Activated T-cell treated with anti-CD3 and anti-CD28 coated beads, Interleukin-2, amount 50 U/mL, for 4 hours (primary cell): Measurements from ENCODE around the gene BRAT1. TPM values are rescaled to one million over a fixed set of nuclear protein-coding genes. Genes with fewer than 3 reads are reported as not detected.

ENCODE experiments used
- ATAC-seq, 2 donors: fragments of 200-7000 bp; cut with Tn5 transposase; one replicate each; pipeline ENCODE4 v1.10.0; 2021
- DNase-seq: peaks from one replicate; pipeline ENCODE4 v3.0.0-alpha.2; 2020
- H3K27me3 Mint-ChIP-seq: one replicate; pipeline ENCODE4 v1.8.0; 2021; ENCODE audit warnings: low read depth, mixed read lengths
- H3K36me3 Mint-ChIP-seq: one replicate; pipeline ENCODE4 v1.8.0; 2022; ENCODE audit warnings: mixed read lengths; ENCODE audit not compliant: insufficient read depth
- H3K4me1 Mint-ChIP-seq: one replicate; pipeline ENCODE4 v1.8.0; 2021; ENCODE audit warnings: low read depth, mixed read lengths
- H3K4me3 Mint-ChIP-seq: one replicate; pipeline ENCODE4 v1.8.0; 2021; ENCODE audit warnings: mild to moderate bottlenecking, moderate library complexity, mixed read lengths
- H3K9me3 Mint-ChIP-seq: one replicate; pipeline ENCODE4 v1.8.0; 2021; ENCODE audit warnings: mixed read lengths
- total RNA-seq, 3 donors: library from RNA; stranded (reverse); gene quantifications; one replicate each; pipeline ENCODE4 v1.2.1, GENCODE V29; 2021

The BRAT1 gene
- total RNA-seq, 3 donors from 2014 or later: 40.7 to 55.0 (median 42.6) TPM

GRCh38 chr7:2501947-2502646 lies 53.2 kb downstream of the BRAT1 start:
- Mint-ChIP-seq H3K36me3 (no peaks in the 10 kb centered on the region), H3K9me3 (no peaks in the 10 kb centered on the region), H3K4me1 (no peaks in the 10 kb centered on the region), H3K4me3 (no peak overlapping the region), H3K27me3 (no peaks in the 10 kb centered on the region)
- ATAC-seq (no peak), DNase-seq (no peak)

DNA sequence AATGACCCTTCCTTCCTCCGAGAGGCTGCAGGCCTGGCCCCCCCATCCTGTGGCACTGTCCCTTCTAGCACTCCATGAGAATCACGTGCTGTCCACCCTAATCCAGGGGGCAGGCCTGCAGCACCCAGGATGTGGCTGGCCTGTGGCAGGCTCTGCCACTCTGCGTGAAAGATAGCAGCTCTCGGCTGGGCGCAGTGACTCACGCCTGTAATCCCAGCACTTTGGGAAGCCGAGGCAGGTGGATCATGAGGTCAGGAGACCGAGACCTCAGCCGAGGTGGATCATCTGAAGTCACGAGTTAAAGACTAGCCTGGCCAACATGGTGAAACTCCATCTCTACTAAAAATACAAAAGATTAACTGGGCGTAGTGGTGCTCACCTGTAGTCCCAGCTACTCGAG lies 54.6 kb downstream of the BRAT1 start:
- Mint-ChIP-seq H3K9me3 (no peaks in the 10 kb centered on the region), H3K27me3 (peaks cover 10% of the 10 kb centered on the region), H3K4me1 (no peaks in the 10 kb centered on the region), H3K36me3 (no peaks in the 10 kb centered on the region), H3K4me3 (no peak overlapping the region)
- ATAC-seq (no peak), DNase-seq (no peak)

DNA sequence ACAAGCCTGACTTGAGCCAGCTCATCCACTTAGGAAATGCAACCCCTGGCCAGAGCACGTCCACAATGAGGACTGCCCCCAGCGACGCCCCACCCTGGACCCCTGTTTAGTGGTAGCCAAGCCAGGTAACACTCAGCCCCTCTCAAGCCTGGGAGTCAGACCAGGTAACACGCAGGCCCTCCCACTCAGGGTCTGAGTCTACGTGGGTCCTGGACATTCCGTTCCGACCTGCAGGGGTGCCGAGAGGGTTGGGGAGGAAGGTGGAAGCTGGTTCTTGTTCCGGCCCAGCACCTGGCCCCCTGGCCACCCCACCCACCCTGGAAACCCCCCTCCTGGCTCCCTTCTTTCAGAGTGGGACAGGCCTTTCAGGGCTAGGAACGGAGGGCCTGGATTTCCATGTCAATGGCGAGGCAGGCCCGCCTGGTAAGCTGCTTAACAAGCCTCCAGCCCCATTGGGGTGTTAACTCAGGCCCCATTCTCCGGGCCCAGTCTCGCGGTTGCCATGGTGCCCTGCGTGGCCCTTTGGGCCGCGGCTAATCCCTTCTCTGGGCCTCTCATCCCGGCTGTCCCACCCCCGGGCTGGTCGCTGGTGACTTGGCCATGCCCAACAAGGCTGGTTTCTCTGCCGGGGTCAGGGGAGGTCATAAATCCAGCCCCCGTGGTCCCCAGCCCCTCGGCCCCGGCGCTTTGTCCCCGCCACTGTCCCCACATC lies 55.4 kb downstream of the BRAT1 start:
- ATAC-seq: no peak
- H3K9me3 Mint-ChIP-seq: no peaks in the 10 kb centered on the region
- H3K27me3 Mint-ChIP-seq: peaks cover 12% of the 10 kb centered on the region
- no peak for DNase-seq
- no peaks in the 10 kb centered on the region for H3K36me3 Mint-ChIP-seq
- no peak overlapping the region for H3K4me3 Mint-ChIP-seq
- H3K4me1 Mint-ChIP-seq: no peaks in the 10 kb centered on the region

DNA sequence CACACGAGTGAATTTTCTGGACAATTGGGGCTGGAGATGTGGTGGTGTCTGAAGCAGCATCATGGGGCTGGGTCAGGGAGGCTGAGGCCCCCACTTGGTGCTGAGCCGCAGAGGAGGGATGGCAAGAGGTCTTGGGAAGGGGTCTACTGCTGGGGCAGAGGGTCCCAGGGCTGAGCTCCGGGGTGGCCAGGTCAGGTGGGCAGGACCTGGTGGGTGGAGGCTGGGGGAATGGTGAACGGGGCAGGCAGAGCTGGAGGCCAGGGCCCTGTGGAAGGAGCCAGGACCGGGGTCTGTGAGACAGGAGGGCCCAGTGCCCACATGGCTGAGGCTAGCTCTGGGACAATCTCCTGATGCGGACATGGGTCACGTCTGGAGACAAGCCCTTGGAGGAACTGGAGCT lies 56.1 kb downstream of the BRAT1 start:
- no peaks in the 10 kb centered on the region for H3K9me3 Mint-ChIP-seq
- ATAC-seq (no peak), DNase-seq (no peak)
- no peak overlapping the region for H3K4me3 Mint-ChIP-seq
- no peaks in the 10 kb centered on the region for H3K4me1 Mint-ChIP-seq
- H3K27me3 Mint-ChIP-seq: peaks cover 13% of the 10 kb centered on the region
- no peaks in the 10 kb centered on the region for H3K36me3 Mint-ChIP-seq

DNA sequence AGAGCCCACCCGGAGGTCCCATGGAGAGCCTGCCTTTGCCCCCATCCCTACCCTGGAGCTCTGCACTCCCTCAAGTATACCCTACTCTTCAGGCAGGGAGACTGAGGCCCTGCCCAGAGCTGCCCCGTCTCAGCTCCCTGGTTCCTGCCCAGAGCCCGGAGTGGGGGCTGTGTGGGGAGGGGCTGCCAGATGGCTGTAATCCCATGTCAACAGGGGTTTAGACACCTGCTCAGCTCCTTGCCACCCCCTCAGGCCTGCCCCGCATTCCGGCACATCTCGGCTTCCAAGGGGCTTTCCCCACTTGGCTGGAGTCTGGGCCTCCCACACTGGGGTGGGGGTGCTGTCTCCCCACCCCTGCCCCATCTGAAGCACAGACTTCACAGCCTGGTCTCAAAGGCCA lies 56.6 kb downstream of the BRAT1 start:
- Mint-ChIP-seq H3K27me3 (peaks cover 13% of the 10 kb centered on the region), H3K4me3 (no peak overlapping the region), H3K9me3 (no peaks in the 10 kb centered on the region), H3K4me1 (no peaks in the 10 kb centered on the region), H3K36me3 (no peaks in the 10 kb centered on the region)
- ATAC-seq (no peak), DNase-seq (no peak)

- Mint-ChIP-seq H3K9me3 (no peaks in the 10 kb centered on the region), H3K36me3 (no peaks in the 10 kb centered on the region), H3K4me1 (no peaks in the 10 kb centered on the region), H3K4me3 (no peak overlapping the region), H3K27me3 (peaks cover 13% of the 10 kb centered on the region)
- DNase-seq (no peak), ATAC-seq (no peak)
Observed at GRCh38 chr7:2497500-2498336, 57.6 kb downstream of the BRAT1 start.

DNA sequence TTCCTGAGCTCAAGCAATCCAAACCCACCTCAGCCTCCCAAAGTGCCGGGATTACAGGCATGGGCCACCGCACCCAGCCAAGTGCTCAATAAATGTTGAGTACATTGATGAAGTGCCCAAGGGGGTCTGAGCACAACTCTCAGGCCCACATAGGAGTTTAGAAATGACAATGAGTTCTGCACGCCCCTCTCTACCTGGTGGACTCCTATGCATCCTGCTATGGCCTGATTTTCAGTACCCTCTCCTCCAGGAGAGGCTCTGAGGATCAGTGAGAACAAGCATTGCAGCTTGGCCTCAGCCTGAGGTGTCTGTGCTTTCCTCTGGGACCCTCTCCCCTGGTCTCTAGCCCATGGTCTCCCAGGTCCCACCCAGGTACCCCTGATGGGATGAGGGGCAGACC lies 58.3 kb downstream of the BRAT1 start:
- Mint-ChIP-seq H3K4me1 (no peaks in the 10 kb centered on the region), H3K36me3 (no peaks in the 10 kb centered on the region), H3K4me3 (no peak overlapping the region), H3K9me3 (no peaks in the 10 kb centered on the region), H3K27me3 (peaks cover 13% of the 10 kb centered on the region)
- DNase-seq (no peak), ATAC-seq (no peak)

DNA sequence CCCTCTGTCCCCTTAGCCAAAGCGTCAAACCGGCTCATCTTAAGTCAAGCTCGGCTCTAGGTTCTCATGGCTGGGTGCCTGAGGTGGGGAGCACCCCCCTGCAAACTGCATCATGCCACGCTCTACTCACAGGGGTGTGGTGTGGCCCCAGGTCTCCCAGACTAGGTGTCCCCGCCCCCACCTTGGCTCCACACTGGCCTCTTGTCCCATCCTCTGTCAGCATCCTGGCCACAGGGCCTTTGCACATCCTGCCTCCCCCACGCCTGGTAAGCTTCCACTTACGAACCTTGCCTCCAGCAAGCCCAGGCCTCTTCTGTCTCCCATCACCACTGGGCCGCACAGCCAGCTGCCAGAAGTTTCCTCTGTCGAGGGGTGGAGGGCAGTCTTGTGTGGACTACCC lies 58.9 kb downstream of the BRAT1 start:
- Mint-ChIP-seq H3K9me3 (no peaks in the 10 kb centered on the region), H3K27me3 (peaks cover 13% of the 10 kb centered on the region), H3K4me3 (no peak overlapping the region), H3K36me3 (no peaks in the 10 kb centered on the region), H3K4me1 (no peaks in the 10 kb centered on the region)
- no peak for ATAC-seq
- DNase-seq: no peak

DNA sequence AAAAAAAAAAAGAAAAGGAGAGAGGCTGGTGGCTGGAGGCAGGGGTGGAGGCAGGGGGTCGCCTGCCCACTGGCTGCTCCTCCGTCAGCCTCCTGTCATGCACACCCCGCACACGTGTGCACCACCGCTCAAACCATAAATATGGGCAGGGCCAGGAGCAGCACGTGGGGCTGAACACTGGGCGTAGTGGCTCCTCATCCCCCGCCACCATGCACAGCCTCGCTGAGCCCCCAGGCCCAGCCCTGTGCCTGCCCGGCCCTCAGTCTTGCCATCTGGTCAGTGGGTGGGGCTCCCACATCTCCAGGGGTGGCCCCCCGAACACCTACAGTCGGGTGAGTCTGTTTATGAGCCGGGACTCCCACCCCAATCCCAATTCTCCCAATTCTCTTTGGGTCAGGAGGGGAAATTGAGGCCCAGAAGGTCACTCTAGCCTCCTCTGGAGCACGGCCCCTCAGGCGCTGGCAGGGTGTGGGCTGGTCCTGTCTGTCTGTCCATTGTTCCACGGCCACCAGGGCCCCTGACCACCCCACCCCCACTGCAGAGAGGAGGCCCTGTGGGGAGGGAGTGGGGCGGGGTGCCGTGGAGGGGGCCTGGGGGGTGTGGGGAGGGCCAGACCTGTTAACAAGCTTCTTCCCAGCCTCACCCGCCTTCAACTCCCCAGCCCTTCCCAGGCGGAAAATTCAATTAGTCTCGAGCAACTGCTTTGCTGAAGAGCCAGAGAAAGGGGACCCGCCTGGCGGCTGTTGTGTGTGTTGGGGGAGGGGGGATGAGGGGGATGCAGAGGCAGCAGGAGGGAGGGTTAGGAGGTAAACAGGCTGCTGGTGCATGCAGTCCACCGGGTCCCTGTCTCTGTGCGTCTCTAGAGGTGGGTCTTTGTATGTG lies 59.7 kb downstream of the BRAT1 start:
- H3K36me3 Mint-ChIP-seq: no peaks in the 10 kb centered on the region
- DNase-seq (no peak), ATAC-seq (no peak)
- no peaks in the 10 kb centered on the region for H3K4me1 Mint-ChIP-seq
- peaks cover 13% of the 10 kb centered on the region for H3K27me3 Mint-ChIP-seq
- no peaks in the 10 kb centered on the region for H3K9me3 Mint-ChIP-seq
- no peak overlapping the region for H3K4me3 Mint-ChIP-seq

DNA sequence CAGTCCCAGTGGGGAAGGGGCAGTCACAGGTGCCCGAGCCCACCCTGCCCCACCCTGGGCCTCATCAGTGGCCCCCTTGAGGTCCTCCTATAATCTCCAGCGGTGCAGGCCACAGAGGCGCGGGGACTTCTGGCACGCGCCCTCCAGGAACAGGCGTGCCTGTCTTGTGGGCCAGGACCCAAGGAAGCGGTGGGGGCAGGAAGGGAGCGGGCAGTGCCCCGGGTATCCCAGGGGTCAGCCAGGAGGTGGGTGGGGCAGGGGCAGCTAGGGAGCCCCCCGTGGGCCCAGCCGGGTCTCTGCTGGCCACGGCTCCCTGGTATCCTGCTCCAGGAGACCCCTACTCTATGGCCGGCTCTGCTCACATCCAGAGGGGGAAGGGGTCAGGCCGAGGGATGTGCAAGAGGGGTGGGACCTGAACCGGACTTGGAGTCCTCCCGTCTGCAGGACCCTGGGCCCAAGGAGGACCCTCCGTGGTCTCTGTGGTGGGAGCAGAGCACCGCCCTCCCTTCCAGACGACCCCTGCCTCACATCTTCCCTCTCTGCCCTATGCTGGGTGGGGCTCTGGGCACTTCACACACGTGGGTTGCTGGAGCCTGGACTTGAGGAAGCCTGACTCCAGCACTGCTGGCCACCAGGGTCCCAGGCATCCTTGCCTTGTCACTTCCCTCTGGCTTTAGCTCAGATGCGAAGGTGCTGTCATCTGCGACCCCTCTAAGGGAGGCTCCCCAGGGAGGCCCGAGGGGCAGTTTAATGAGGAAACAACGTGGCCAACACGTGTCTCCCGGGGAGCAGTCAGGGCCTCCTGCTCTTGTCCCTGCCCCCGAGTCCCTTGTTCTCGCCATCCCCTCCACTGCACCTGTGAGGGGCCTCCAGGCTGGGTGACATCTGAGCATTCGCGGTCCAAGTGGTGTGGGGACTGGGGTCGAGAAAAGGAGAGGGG lies 60.9 kb downstream of the BRAT1 start:
- no peak overlapping the region for H3K4me3 Mint-ChIP-seq
- no peak for DNase-seq
- no peaks in the 10 kb centered on the region for H3K9me3 Mint-ChIP-seq
- peaks cover 13% of the 10 kb centered on the region for H3K27me3 Mint-ChIP-seq
- no peak for ATAC-seq
- H3K36me3 Mint-ChIP-seq: no peaks in the 10 kb centered on the region
- H3K4me1 Mint-ChIP-seq: no peaks in the 10 kb centered on the region

DNA sequence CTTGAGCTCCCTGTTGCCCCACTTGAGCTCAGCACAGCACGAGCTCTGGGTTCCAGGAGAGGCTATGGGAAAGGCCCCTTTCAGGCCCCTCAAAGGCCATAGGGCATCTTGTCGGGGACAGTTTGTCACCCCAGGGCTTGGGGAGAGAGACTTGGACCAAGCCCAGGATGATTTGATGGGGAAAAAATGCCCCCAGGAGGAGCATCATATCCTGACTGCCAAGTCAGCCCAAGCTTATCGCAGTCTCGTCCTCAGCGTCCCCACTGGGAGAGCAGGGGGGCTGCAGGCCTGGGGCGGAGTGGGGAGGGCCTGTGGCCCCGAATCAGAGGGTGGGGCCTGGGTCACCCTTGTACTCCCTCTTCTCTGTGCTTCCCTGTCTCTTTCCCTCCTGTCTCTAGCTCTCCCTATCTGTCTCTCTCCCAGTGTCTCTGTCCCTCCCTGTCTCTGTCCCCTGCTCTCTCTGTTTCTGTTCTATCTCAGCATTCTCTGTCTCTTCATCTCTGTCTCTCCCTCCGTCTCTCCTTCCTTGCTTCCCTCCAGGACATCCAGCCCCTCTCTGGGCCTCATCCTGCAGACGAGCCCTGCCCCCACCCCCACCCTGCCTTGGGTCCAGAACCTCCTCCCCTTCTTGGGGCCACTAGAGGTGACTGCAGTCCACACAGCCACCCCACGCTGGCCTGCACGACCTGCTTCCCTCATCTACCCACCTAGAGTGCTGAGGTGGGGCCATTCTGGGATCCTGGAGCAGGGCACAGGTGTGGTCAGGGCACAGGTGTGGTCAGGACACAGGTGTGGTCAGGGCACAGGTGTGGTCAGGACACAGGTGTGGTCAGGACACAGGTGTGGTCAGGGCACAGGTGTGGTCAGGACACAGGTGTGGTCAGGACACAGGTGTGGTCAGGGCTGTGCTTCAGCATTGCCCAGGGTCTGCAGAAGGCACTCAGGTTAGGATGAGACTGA lies 61.8 kb downstream of the BRAT1 start:
- Mint-ChIP-seq H3K9me3 (no peaks in the 10 kb centered on the region), H3K4me3 (no peak overlapping the region), H3K36me3 (no peaks in the 10 kb centered on the region), H3K4me1 (peaks cover 2% of the 10 kb centered on the region), H3K27me3 (peaks cover 13% of the 10 kb centered on the region)
- DNase-seq: no peak
- ATAC-seq: no peak

GRCh38 chr7:2492038-2492437 lies 63.3 kb downstream of the BRAT1 start:
- Mint-ChIP-seq H3K27me3 (peaks cover 13% of the 10 kb centered on the region), H3K4me1 (peaks cover 2% of the 10 kb centered on the region), H3K36me3 (no peaks in the 10 kb centered on the region), H3K4me3 (no peak overlapping the region), H3K9me3 (no peaks in the 10 kb centered on the region)
- no peak for ATAC-seq
- no peak for DNase-seq
